Activated CD4-positive, alpha-beta T cell treated with anti-CD3 and anti-CD28 coated beads, Interleukin-2, amount 50 U/mL, for 1 hour (primary cell): ENCODE data around the gene CDC14A.
"Not testable (repeated sequence)": the region's sequence is repeated elsewhere in the genome, so short reads cannot be mapped to it uniquely, and the experiment has no call there.

ENCODE experiments used
- DNase-seq: peaks from one replicate; pipeline ENCODE4 v3.0.0-alpha.2; 2020

The CDC14A gene

GRCh38 chr1:100364697-100365096, 12.4 kb downstream of the CDC14A start:
- DNase-seq: no peak

- no peak for DNase-seq
These were observed 13.9 kb downstream of the CDC14A start for GRCh38 chr1:100366209-100366525.

GRCh38 chr1:100369339-100369738, 17.0 kb downstream of the CDC14A start:
- DNase-seq: not testable (repeated sequence)

DNA sequence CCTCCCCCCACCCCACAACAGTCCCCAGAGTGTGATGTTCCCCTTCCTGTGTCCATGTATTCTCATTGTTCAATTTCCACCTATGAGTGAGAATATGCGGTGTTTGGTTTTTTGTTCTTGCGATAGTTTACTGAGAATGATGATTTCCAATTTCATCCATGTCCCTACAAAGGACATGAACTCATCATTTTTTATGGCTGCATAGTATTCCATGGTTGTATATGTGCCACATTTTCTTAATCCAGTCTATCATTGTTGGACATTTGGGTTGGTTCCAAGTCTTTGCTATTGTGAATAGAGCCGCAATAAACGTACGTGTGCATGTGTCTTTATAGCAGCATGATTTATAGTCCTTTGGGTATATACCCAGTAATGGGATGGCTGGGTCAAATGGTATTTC, 21.6 kb downstream of the CDC14A start:
- DNase-seq: not testable (repeated sequence)

DNA sequence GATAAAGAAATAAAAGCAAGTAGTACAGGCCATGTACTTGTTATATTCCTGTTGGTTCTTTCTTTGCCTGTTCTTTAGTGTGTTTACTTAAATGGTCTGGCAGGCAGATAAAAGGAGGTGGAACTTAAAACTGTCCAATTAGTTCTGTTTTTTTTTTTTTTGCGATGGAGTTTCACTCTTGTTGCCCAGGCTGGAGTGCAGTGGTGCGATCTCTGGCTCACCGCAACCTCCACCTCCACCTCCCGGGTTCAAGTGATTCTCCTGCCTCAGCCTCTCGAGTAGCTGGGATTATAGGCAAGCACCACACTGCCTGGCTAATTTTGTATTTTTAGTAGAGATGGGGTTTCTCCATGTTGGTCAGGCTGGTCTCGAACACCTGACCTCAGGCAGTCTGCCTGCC, 24.6 kb downstream of the CDC14A start:
- DNase-seq: not testable (repeated sequence)

- no peak for DNase-seq
These were observed 25.5 kb downstream of the CDC14A start for GRCh38 chr1:100377590-100378361.

GRCh38 chr1:100378956-100379355, 26.6 kb downstream of the CDC14A start:
- no peak for DNase-seq

- DNase-seq: no peak
These were observed 28.3 kb downstream of the CDC14A start for GRCh38 chr1:100380635-100381034.

- DNase-seq: no peak
These were observed 30.4 kb downstream of the CDC14A start for GRCh38 chr1:100382657-100383056.

DNA sequence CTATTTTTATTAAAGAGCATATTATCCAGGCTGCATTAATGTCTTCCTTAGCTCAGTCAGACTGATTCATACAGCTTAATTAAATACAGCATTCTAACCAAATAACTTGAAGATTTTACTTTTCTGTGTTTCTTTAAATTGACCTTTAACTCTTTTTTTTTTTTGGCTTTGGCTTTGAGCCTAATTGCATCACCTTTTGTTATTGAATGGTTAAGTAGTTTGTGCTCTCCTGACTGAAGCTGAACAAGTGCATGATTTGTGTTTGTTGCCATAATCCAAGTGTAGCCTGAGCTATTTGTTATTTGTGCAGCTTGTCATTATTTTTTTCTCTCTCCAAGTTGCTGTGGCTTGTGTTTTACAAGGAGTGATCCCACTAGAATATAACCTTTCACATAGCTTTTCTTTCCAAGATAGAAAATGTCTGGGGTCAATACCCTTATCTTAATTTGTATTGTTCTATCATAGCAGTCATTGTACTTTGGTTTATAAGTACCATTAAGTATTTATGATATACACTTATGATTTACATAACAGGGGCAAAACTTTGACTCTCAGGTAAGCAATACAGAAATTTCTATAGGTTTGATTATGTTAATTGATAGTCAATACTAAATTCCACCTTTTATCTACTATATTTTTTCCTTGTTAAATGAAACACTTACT, 31.6 kb downstream of the CDC14A start:
- no peak for DNase-seq

DNA sequence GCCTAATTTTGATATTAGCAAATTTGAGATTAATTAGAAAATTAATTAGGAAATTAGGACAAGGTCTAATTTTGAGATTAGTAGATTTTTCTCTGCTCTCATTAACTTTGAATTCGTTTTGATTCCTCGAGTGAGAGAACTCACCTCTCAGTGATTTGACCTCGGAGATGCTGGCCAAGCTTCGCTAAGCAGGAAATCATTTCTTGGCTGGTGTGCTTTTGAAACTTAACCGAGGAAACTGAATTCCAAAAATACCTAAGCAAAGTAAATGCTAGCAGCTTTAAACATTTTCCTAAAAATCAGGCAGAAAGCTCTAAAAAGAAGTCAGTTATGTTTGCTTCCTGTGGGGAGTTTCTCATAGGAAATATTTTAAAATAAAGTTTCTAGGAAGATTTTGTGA, 34.9 kb downstream of the CDC14A start:
- DNase-seq: no peak

DNA sequence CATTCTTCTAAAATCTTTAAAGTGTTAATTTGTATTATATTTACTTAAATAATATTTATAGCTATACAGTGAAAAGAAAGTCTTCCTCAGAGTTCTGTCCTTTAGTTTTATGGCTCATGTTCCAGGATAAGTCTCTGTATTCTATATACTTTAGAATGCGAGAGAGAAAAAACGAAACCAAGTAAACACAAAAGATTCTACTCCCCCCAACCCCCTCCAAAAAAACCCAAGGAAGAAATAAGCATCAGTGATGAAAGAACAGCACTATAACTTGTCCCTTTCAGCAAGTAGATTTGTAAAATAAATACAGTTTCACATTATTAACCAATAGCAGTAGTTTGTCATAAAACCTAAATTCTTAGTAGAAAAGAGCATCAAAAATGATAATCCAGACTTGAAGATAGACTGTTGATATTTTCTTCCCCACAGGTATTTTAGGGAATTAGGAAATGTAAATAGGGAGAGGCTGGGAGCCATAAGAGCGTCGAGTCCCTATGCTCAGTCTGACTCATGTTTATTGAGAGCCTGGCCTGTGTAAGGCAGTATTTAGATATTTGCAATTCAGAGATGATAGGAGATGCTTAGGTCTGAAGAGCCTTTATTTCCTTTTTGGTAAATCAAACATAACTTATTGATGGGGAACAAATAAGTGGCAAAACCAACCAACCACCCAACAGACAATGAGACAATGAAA, 35.5 kb downstream of the CDC14A start:
- no peak for DNase-seq

DNA sequence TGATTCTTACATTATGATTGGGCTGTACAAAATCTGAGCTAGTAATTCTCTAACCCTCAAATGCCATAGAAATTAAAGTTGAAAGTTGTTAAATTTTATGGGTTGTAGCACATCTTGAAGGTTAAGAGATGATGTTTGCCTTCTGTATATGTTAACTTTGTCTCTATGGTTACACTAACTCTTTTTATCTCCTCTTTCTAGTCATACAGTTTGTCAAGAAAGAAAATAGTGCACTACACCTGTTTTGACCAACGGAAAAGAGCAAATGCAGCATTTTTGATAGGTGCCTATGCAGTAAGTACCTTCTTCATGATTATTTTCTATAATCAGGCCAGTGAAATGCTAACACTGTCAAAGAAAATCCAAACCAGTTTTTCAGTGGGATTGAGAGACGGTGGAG, 38.2 kb downstream of the CDC14A start:
- no peak for DNase-seq

DNA sequence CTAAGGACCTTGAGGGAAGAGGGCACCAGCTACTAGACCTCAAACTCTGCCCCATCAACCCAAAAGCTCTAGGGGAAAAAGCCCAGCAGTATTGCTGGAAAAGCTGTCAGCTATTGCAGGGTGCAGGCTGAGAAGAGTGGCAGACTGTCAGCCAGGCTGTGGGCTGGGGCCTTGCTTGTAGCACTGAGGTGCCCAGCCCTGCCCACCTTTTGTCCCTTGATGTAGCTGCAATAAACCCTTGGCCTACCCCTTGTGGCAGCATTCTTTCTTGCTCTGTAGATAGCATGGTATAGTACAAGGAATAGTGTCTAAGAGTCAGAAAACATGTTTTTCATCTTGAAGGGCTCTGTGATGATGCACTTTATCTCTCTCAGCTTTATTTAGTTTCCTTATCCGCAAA, 39.4 kb downstream of the CDC14A start:
- peak; percentile 35 for DNase-seq

DNA sequence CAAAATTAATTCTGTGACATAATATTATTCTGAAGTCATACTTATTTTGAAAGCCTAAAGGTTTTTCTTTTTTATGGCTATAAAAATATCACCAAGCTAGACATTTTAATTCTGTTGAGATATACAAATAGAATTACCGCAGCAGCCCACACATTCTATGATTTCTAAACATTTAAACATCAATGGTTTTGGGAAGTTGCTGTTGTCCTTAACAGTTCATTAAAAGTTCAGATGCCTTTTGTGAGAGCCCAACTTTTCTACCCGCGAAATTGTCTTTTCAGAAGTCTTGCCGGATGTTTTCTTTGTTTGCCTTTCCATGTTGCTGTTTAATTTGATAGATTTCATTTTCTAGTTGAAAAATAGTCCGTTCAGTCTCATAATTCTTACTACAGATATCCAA, 40.5 kb downstream of the CDC14A start:
- no peak for DNase-seq

- DNase-seq: no peak
These were observed 42.0 kb downstream of the CDC14A start for GRCh38 chr1:100394285-100394684.

- DNase-seq: no peak
These were observed 43.6 kb downstream of the CDC14A start for GRCh38 chr1:100395913-100396312.

DNA sequence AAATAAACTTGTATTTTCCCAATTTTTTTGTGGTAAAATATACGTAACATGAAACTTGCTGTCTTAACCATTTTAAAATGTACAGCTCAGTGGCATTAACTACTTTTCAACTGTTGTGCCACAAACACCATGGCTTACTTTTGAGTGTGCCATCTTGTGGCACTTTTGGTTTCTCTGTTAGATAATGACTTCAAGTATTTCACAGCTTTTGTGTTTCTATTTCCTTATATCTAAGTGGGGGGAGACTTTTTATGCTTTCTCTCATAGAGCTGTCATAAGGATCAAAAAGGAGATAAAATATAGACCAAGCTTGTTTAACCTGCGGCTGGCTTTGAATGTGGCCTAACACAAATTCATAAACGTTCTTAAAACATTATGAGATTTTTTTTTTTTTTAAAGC, 44.3 kb downstream of the CDC14A start:
- no peak for DNase-seq

DNA sequence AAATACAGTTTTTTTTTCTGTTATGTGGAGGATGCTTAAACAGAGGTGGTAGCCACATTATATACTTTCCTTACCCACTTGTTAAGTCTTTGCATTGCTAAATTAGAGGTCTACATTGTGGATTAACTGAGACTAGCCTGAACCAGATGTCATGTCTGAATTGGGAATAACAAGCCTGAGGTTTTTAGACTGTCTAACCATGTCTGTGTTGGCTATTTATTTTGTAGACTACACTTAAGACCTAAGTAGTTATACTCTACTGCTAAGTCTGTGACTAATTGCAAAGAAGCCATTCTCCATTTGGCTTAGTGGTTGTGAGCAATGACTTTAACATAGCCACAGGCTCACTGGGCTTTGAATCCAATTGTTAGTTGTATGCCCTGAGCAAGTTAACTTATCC, 45.4 kb downstream of the CDC14A start:
- no peak for DNase-seq

- no peak for DNase-seq
These were observed 46.3 kb downstream of the CDC14A start for GRCh38 chr1:100398648-100399047.

GRCh38 chr1:100400404-100400803, 48.1 kb downstream of the CDC14A start:
- peak; percentile 59 for DNase-seq

- DNase-seq: no peak
These were observed 52.5 kb downstream of the CDC14A start for GRCh38 chr1:100404821-100405220.

GRCh38 chr1:100405902-100406301, 53.6 kb downstream of the CDC14A start:
- not testable (repeated sequence) for DNase-seq

DNA sequence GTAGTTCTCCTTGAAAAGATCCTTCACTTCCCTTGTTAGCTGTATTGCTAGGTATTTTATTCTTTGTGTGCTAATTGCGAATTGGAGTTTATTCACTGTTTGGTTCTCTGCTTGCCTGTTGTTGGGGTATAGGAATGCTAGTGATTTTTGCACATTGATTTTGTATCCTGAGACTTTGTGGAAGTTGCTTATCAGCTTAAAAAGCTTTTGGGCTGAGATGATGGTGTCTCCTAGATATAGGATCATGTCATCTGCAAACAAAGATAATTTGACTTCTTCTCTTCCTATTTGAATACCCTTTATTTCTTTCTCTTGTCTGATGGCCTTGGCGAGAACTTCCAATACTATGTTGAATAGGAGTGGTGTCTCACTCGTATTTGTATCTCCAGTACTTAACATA, 55.1 kb downstream of the CDC14A start:
- DNase-seq: not testable (repeated sequence)
